Neural cell (in vitro differentiated cells): ENCODE results near the gene HMSD.

Experiments used
- EP300 ChIP-seq: fragments of 450-650 bp; conservative IDR thresholded peaks from 2 replicates; pipeline ENCODE4 v1.6.1; 2014; ENCODE audit warnings: antibody characterized with exemption, mild to moderate bottlenecking, moderate library complexity; ENCODE audit not compliant: poor library complexity, severe bottlenecking
- EZH2 ChIP-seq: fragments of 200-600, 300-800 bp; shearing (Covaris generic), sonication (generic); IDR thresholded peaks from 2 replicates; pipeline ENCODE4 v1.6.1; 2014; ENCODE audit warnings: antibody characterized with exemption, low read length, borderline replicate concordance, mild to moderate bottlenecking; ENCODE audit not compliant: insufficient read depth, poor library complexity, severe bottlenecking
- POLR2AphosphoS5 ChIP-seq: IDR thresholded peaks from 2 replicates; pipeline ENCODE4 v1.6.1; 2012
- RAD21 ChIP-seq: fragments of 450-650 bp; conservative IDR thresholded peaks from 2 replicates; pipeline ENCODE4 v1.6.1; 2014; ENCODE audit warnings: antibody characterized with exemption, mild to moderate bottlenecking, moderate library complexity
- SMC3 ChIP-seq: fragments of 450-650 bp; conservative IDR thresholded peaks from 2 replicates; pipeline ENCODE4 v1.6.1; 2014; ENCODE audit warnings: antibody characterized with exemption, mild to moderate bottlenecking, moderate library complexity; ENCODE audit not compliant: poor library complexity
- TAF1 ChIP-seq: IDR thresholded peaks from 2 replicates; pipeline ENCODE4 v1.6.1; 2012; ENCODE audit warnings: low read depth
- TF ChIP-seq, protein P1 (sequence below): fragments of 450-650 bp; IDR thresholded peaks from 2 replicates; pipeline ENCODE4 v1.5.1; 2014; ENCODE audit warnings: antibody characterized with exemption, mild to moderate bottlenecking, moderate library complexity; ENCODE audit not compliant: poor library complexity, severe bottlenecking
- TF ChIP-seq, protein P2 (sequence below): IDR thresholded peaks from 2 replicates; pipeline ENCODE4 v1.6.1; 2012; ENCODE audit warnings: borderline replicate concordance

DNA sequence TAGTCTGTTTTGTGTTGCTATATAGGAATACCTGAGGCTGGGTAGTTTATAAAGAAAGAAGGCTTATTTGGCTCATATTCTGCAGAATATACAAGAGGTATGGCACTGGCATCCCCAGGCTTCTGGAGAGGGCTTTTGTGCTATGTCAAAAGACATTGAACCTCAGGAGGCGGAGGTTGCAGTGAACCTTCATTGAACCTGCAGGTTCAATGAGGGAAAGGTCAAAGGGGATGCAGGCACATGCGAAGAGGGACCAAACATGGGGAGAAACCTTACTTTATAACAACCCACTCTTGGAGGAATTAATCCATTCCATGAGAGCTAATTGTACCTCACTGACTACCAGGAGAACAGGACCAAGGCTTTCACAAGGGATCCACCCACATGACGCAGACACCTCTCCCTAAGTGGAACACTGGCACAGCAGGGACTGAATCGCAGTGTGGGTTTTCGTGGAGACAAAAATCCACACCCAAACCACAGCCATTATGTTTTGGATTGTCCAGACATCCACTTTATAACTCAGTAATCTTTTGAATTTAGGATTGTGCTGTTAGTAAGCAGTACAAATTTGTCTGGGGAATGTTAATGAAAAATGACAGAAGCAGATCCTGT, 16.7 kb downstream of the HMSD start:
- TF ChIP-seq, protein P1, sequence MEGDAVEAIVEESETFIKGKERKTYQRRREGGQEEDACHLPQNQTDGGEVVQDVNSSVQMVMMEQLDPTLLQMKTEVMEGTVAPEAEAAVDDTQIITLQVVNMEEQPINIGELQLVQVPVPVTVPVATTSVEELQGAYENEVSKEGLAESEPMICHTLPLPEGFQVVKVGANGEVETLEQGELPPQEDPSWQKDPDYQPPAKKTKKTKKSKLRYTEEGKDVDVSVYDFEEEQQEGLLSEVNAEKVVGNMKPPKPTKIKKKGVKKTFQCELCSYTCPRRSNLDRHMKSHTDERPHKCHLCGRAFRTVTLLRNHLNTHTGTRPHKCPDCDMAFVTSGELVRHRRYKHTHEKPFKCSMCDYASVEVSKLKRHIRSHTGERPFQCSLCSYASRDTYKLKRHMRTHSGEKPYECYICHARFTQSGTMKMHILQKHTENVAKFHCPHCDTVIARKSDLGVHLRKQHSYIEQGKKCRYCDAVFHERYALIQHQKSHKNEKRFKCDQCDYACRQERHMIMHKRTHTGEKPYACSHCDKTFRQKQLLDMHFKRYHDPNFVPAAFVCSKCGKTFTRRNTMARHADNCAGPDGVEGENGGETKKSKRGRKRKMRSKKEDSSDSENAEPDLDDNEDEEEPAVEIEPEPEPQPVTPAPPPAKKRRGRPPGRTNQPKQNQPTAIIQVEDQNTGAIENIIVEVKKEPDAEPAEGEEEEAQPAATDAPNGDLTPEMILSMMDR: no peak
- no peak for TF ChIP-seq EZH2
- TF ChIP-seq, protein P2, sequence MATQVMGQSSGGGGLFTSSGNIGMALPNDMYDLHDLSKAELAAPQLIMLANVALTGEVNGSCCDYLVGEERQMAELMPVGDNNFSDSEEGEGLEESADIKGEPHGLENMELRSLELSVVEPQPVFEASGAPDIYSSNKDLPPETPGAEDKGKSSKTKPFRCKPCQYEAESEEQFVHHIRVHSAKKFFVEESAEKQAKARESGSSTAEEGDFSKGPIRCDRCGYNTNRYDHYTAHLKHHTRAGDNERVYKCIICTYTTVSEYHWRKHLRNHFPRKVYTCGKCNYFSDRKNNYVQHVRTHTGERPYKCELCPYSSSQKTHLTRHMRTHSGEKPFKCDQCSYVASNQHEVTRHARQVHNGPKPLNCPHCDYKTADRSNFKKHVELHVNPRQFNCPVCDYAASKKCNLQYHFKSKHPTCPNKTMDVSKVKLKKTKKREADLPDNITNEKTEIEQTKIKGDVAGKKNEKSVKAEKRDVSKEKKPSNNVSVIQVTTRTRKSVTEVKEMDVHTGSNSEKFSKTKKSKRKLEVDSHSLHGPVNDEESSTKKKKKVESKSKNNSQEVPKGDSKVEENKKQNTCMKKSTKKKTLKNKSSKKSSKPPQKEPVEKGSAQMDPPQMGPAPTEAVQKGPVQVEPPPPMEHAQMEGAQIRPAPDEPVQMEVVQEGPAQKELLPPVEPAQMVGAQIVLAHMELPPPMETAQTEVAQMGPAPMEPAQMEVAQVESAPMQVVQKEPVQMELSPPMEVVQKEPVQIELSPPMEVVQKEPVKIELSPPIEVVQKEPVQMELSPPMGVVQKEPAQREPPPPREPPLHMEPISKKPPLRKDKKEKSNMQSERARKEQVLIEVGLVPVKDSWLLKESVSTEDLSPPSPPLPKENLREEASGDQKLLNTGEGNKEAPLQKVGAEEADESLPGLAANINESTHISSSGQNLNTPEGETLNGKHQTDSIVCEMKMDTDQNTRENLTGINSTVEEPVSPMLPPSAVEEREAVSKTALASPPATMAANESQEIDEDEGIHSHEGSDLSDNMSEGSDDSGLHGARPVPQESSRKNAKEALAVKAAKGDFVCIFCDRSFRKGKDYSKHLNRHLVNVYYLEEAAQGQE: no peak
- TF ChIP-seq TAF1: no peak
- no peak for TF ChIP-seq POLR2AphosphoS5
- no peak for TF ChIP-seq SMC3
- TF ChIP-seq EP300: no peak
- TF ChIP-seq RAD21: no peak
